ENCODE measurements around the gene SNX33.
"Not testable (repeated sequence)": the region's sequence is repeated elsewhere in the genome, so short reads cannot be mapped to it uniquely, and the experiment has no call there.

The SNX33 gene

GRCh38 chr15:75647370-75648155 is at the start of gene SNX33:
Gene SNX33, plus strand, starts transcription at chr15:75647912. Its CDS starts 1,191 bp downstream, at chr15:75649103.
- peak; percentile 87 for DNase-seq (ENCODE audit: low spot score)

- no peak for DNase-seq (ENCODE audit: low spot score)
Observed at GRCh38 chr15:75598361-75598760, 49.4 kb upstream of the SNX33 start.

- no peak for DNase-seq (ENCODE audit: low spot score)
Observed at GRCh38 chr15:75599401-75599800, 48.3 kb upstream of the SNX33 start.

- DNase-seq (ENCODE audit: low spot score), result no peak
Observed at GRCh38 chr15:75606026-75606425, 41.7 kb upstream of the SNX33 start.

GRCh38 chr15:75606711-75607699 is 40.7 kb upstream of the SNX33 start:
- no peak for DNase-seq (ENCODE audit: low spot score)

GRCh38 chr15:75616766-75617165 is 30.9 kb upstream of the SNX33 start:
- DNase-seq (ENCODE audit: low spot score), result no peak

GRCh38 chr15:75620058-75620820 is 27.5 kb upstream of the SNX33 start:
- peak; percentile 78 for DNase-seq (ENCODE audit: low spot score)

GRCh38 chr15:75620841-75621391 is 26.8 kb upstream of the SNX33 start:
- peak; percentile 92 for DNase-seq (ENCODE audit: low spot score)

- DNase-seq (ENCODE audit: low spot score), result no peak
Observed at GRCh38 chr15:75622505-75622904, 25.2 kb upstream of the SNX33 start.

- DNase-seq (ENCODE audit: low spot score), result peak; percentile 97
Observed at GRCh38 chr15:75625542-75626347, 22.0 kb upstream of the SNX33 start, which contains the start of gene SNUPN. Gene SNUPN, minus strand, starts transcription at chr15:75625725. Its CDS starts 4,674 bp downstream, at chr15:75621051.

- DNase-seq (ENCODE audit: low spot score), result no peak
Observed at GRCh38 chr15:75631935-75632334, 15.8 kb upstream of the SNX33 start.

GRCh38 chr15:75633922-75634321 is 13.8 kb upstream of the SNX33 start:
- DNase-seq (ENCODE audit: low spot score), result not testable (repeated sequence)

GRCh38 chr15:75636026-75636425 is 11.7 kb upstream of the SNX33 start:
- DNase-seq (ENCODE audit: low spot score), result no peak

- DNase-seq (ENCODE audit: low spot score), result no peak
Observed at GRCh38 chr15:75637245-75638009, 10.3 kb upstream of the SNX33 start.

GRCh38 chr15:75639191-75639708 is 8.5 kb upstream of the SNX33 start:
- no peak for DNase-seq (ENCODE audit: low spot score)

- DNase-seq (ENCODE audit: low spot score), result peak; percentile 95
Observed at GRCh38 chr15:75639709-75640482, 7.8 kb upstream of the SNX33 start, which contains the start of gene IMP3. Gene IMP3, minus strand, starts transcription at chr15:75640224. Its CDS starts 56 bp downstream, at chr15:75640168.

GRCh38 chr15:75640483-75641178 is 7.1 kb upstream of the SNX33 start:
- no peak for DNase-seq (ENCODE audit: low spot score)

GRCh38 chr15:75641179-75641503 is 6.6 kb upstream of the SNX33 start:
- no peak for DNase-seq (ENCODE audit: low spot score)
